ENCODE results near the gene KIDINS220.

The KIDINS220 gene

DNA sequence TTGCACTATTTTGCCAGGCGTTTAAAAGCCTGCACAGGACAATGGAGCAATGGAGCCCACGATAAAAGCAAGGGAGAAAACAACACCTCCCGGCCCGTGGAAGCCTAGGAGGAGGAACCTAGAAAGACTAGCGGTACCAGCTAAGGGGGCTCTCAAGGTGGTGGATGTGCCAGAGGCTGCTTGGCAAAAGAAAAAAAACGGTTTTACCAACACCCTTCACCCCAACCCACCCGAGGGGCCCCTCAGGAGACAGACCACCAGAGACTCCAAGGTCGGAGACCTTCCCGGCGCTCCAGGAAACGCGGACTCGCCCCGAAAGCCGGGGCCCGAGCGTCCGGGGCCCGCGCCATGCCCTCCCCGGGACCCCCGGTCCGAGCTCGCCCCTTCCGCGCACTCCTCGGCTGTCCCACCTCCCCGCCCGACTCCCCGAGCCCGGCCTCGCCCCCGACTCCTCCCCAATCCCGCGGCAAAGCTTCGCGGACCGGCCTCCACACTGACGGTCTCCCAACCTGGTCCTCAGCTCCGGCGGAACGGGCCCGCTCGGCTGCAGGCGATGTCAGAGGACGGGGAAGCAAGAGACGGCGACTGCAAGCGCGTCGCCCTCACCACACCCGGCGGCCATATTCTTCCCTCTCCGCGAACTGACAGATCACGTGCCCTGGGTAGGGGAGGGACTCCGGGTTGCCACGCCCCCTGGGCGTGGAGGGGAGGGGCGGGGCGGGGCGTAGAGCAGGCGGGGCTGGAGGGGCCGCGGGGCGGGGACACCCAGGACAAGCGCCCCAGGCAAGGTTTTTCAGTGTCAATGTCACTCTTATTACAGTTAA is at the start of gene KIDINS220:
TSS of gene KIDINS220 (minus strand) at position 643 of the 824 bp plus-strand sequence. CDS start 10,520 bp downstream, outside the sequence.
- no peak for DNase-seq (ENCODE audit: low read depth)
- H3K4me3 ChIP-seq (ENCODE audit: low read depth, low read length): peak within 1 kb of the TSS; percentile 65

DNA sequence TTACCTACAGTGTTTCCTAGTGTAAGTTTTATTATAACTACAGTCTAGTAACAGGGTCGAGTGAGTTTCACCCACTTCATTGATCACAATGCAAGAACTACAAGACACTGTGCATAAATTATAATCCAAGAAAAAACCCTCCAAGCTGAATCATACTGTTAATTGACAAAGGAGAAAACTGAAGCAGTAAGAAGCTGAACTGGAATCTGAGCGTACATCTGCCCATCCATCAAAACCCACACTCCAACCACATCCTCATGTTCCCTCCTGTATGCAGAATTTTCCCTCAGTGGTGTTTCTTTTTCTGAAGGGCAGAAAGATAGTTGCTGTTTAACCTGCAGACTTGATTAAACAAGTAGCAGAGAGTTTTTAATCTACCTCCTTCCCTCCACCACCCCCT is 49.5 kb upstream of the KIDINS220 start:
- DNase-seq (ENCODE audit: low read depth): no peak
- H3K4me3 ChIP-seq (ENCODE audit: low read depth, low read length): no peak overlapping the region

DNA sequence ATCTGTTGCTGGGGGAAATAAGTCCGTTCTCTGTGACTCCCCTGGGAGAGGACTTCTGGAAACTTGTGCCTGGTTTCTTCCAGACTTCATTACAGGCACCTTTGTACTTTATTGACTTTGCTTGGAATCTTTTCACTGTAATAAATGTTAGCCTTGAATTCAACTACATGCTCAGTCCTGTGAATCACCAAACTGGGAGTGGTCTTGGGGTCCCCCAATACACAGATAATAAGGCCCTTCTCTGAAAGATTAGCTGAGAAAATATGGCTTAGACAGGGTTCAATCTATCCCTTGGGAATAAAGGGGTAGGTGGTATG is 48.7 kb upstream of the KIDINS220 start:
- H3K4me3 ChIP-seq (ENCODE audit: low read depth, low read length): no peak overlapping the region
- DNase-seq (ENCODE audit: low read depth): no peak

DNA sequence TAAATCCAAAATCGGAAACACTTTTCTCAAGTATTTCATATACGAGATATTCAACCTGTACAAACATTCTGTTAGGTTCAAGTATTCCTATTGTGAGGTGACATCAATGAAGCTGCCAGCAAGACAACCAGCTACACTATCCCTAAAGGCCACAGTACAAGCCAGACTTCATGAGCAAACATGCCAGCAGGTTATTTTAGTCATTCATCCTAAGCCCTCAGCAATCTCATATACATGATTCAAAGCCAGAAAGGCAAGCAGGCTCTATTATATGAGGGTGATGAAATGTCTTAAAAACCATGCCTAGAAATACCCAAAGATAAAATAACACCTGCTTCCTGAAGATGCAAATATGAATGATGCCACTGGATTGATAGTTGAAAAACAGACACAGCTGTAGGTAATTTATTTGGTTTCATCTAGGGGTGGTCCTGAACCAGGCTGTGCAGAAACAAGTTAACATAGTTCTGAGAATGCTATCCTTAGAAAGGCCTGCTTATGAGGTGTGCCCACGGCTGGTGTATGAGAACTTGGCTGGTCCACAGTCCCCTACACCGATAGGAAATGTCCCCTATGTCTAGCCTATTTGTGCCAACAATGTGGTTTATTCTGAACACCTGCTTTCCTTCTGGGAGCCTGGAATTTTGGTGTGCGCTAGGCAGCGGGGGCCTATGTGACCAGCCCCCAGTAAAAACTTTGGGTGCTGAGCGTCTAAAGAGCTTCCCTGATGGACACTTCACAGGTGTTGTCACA is 48.2 kb upstream of the KIDINS220 start:
- no peak overlapping the region for H3K4me3 ChIP-seq (ENCODE audit: low read depth, low read length)
- DNase-seq (ENCODE audit: low read depth): no peak

DNA sequence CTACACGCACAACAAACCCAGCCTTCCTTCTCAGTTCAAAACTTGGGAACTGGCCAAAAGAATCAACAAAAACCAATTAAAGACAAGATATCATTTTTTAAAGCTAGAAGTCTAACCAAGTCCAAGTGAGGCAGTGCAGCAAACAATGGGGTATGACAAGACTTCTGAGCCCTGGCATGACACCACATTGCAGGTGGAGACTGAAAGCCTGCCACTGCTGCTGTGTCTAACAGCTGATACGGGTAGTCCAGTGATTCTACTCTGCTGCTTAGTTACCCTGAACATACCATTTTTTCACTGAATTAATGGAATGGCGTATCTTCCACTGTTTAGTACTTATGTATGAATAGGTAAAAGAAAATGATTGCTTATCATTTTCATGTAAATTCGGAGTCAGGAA is 47.4 kb upstream of the KIDINS220 start:
- DNase-seq (ENCODE audit: low read depth): no peak

DNA sequence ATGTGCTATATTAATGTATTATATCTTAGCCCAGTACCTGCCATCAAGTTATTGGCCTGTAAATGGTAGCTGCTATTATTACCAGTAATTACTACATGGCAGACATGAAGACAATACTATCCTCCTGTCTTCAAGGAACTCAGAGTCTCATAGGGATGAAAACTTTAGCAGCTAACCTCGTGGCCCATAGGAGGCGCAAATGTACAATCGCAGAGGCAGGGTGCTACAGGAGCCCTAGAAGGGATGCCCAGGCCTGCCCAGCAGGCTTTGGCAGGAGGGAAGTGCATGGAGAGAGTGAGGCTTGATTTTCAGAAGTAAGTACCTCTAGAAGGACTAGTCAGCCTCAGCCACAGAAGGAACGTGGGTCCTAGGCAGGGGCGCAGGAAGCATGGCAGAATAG is 44.7 kb upstream of the KIDINS220 start:
- no peak for DNase-seq (ENCODE audit: low read depth)
- no peak overlapping the region for H3K4me3 ChIP-seq (ENCODE audit: low read depth, low read length)

More for the DNA sequence above, 47.4 kb upstream of the KIDINS220 start:
- H3K4me3 ChIP-seq (ENCODE audit: low read depth, low read length): no peak overlapping the region

DNA sequence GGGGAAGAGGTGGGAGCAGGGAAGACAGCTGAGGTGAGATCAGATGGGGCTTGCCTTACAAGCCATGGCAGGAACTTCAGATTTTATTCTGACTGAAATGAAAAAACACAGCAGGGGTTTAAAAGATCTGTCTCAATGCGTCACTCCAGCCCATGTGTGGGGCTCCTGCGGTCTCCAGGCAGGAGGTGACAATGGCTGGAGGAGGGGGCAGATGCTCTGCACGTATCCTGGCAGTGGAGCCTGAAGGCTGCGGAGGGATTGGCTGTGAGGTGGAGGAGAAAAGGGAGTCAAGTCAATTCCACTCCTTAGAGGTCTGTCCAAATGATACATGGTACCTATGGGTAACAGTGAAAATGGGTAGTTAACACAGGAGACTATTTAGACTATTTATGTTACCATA is 40.5 kb upstream of the KIDINS220 start:
- DNase-seq (ENCODE audit: low read depth): no peak

DNA sequence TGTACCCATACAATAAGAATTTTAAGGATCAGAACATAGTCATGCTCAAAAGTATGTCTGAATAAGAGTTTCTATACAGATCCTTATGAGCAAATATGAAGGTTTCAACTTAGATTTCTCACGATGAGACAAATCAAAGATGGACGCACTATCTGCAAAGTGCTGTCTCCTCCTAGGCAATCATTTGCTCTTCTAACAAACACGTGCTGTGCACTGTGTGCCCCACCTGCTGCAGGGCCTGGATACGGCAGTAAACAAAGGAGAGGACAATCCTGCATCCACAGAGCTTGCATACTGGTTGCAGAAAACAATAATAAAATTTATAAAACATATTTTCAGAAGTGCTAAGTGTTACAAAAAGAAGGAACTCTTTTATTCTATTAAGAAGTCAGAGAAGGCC is 39.9 kb upstream of the KIDINS220 start:
- no peak for DNase-seq (ENCODE audit: low read depth)

More for the DNA sequence above, 40.5 kb upstream of the KIDINS220 start:
- H3K4me3 ChIP-seq (ENCODE audit: low read depth, low read length): no peak overlapping the region

DNA sequence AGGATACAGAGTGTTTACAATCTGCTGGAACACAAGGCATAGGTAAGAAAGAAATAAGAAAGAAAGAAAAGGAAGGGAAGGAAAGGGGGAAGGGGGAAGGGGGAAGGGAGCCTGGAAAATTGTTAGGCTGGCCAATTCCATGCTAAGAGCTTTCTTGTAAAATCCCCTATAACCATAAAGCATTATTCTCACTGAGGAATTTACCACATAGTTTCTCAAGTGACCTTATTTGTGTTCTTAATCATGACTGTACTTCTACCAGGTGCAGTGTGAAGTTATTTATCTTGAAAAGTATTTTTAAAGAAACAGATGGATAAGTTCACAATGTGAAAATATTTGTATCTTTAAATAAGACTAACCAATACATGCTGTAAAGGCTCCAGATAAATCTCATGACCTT is 39.2 kb upstream of the KIDINS220 start:
- H3K4me3 ChIP-seq (ENCODE audit: low read depth, low read length): no peak overlapping the region
- no peak for DNase-seq (ENCODE audit: low read depth)

More for the DNA sequence above, 39.9 kb upstream of the KIDINS220 start:
- no peak overlapping the region for H3K4me3 ChIP-seq (ENCODE audit: low read depth, low read length)

DNA sequence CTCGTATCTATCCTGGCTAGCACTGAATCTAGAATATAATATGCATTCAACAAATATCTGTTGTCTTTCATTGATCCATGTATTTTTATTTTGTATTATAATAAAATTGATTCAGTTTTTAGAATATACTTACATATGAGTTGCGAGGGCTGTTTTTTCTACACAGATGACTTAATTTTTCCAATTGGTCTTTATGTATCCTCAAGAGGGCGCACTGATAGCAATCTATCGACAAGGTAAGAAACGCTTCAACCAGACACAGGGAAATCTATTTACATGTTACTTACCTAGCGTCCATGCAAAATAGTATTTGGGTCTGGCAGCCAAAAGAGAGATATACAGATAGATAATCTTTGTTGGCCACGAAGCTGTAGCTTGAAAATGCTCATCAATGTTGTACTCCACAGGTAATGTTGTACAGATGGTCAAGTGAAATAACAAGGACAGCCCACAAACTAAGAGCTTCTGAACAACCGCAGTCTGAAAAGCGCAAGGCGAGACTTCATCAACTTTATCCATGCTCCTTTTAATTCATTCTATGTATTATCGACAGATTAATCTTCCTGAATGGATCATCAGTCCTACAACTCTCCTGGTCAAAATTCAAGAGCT is 35.5 kb upstream of the KIDINS220 start:
- DNase-seq (ENCODE audit: low read depth): peak; percentile 16
- H3K4me3 ChIP-seq (ENCODE audit: low read depth, low read length): no peak overlapping the region

DNA sequence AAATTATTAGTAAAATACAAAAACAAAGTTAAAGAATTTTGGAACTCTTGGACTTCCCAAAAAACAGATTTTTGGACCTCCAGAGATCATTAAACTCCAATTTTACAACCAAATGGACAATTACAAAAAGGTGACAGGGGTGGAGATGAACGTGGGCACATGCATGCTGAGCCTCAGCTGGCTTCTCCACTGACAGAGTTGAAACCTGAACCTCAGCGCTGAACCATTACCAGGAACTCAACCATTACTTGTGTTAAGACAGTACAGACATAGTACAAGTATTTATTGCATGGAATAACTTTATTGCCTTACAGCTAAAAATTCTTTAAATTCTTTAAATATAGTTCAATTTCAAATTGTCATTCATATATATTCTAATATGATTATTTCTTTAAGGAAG is 33.0 kb upstream of the KIDINS220 start:
- DNase-seq (ENCODE audit: low read depth): no peak
- H3K4me3 ChIP-seq (ENCODE audit: low read depth, low read length): no peak overlapping the region

DNA sequence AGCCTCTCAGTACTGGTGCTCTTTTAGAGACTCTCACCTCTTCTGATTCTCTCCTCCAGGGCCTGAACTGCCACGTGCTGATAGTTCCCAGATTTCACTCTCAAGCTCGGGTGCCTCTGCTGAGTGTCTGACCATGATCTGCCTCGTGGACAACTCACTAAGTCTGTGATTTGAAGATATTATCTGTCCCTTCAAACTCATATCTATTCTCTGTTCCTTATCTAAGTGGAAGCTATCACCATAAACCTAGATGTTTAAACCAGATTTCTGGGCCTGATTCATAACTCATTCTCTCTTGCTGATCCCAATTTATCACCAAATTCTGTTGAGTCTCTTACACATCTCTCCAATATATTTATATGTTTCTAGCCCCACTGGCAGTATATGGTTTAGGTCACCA is 29.9 kb upstream of the KIDINS220 start:
- DNase-seq (ENCODE audit: low read depth): no peak

DNA sequence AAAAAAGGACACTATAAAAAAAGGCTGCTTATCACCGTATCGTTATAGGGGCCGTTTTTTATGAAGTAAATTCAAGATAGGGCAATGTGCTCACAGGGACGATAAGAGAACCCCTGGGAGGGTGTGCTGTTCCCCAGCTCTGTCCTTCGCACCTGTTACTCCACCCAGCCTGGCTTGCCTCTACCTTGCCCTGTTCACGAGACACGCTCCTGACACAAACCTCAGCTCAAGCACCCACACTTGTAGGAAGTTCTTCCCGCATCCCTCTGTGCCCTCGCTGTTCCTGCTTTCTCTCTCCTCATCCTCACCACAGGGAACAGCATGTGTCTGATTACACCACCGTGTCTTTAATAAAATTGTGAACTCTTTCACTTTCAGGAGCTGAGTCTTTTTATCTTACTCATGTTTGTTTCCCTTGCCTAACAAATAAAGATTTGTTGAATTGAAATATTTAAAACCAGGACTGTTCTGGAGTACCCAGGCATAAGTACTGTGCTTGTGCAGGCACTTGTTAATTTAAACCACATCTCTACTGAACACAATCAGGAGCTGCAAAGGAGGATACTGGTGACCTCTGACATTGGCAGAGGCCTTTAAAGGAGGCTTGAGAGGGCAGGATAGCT is 26.0 kb upstream of the KIDINS220 start:
- no peak for DNase-seq (ENCODE audit: low read depth)
- no peak overlapping the region for H3K4me3 ChIP-seq (ENCODE audit: low read depth, low read length)

More for the DNA sequence above, 29.9 kb upstream of the KIDINS220 start:
- no peak overlapping the region for H3K4me3 ChIP-seq (ENCODE audit: low read depth, low read length)

DNA sequence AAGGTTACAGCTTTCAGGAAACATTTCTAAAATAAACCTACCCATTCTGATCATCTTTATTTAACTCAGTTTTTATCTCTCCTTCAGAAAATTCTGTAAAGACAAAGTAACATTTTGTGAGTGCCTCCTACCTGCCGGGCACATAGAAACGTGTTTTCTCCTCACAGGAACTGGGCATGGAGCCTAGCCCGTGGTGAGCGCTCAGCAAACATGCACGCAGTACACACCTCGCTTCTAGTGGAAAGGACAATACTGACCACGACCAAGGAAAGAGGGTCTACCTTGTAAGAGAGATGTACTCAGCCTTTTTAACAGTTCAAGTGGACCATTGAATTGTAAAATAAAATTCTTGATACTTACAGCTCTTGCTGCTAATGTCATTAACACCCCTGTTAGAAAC is 24.8 kb upstream of the KIDINS220 start:
- no peak overlapping the region for H3K4me3 ChIP-seq (ENCODE audit: low read depth, low read length)
- no peak for DNase-seq (ENCODE audit: low read depth)

DNA sequence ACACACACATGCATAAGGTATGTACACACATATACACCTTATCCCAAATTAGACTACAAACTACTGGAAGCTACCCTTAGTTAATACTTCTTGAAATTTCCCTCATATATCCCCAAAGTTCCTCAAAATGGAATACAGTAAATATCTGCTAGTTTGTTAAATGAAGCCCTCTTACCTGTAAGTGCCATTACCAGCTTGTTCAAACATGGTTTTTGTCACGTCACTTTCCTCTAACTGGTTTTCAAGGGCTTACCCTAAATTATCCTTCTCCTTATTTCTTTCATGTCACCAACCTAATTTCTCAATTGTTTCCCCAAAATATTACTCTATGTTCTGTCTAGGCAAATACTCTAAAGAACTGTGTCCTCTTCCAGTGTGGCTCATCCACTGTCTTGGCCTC is 24.4 kb upstream of the KIDINS220 start:
- no peak for DNase-seq (ENCODE audit: low read depth)
- no peak overlapping the region for H3K4me3 ChIP-seq (ENCODE audit: low read depth, low read length)

DNA sequence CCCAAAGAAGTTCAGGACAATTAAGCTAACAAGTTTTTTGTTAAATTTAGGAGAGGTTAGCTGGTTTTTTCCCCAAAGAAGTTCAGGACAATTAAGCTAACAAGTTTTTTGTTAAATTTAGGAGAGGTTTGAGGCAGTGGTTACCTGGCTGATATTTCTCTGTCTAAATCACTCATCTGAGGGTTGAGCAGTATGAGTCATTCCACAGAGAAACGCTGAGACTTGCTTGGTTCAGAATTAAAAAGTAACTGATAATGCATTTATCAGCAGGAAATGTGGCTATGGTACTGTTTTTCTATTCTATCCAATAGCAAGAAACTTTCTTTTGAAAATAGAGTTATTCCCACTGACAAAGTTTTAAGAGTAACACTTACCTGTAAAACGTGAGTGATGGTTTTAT is 22.8 kb upstream of the KIDINS220 start:
- DNase-seq (ENCODE audit: low read depth): no peak
- no peak overlapping the region for H3K4me3 ChIP-seq (ENCODE audit: low read depth, low read length)

DNA sequence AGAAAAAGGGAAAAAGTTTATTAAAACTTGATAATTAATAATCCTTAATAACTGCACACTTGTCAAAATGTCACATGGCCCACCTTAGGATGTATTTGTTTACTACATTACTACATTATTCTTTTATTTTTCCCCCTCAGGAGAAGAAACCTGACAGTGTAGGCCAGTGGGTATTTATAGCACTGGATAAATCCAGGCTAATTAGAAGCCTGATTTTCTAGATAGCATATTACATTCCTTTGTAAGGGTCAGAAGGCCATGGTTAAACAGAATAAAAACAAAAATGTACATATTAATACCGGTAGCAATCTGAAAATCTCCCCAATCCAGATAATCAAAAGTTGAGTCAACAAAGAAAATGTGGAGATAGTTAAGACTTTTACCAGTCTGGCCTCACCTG is 21.5 kb upstream of the KIDINS220 start:
- DNase-seq (ENCODE audit: low read depth): no peak
- no peak overlapping the region for H3K4me3 ChIP-seq (ENCODE audit: low read depth, low read length)

DNA sequence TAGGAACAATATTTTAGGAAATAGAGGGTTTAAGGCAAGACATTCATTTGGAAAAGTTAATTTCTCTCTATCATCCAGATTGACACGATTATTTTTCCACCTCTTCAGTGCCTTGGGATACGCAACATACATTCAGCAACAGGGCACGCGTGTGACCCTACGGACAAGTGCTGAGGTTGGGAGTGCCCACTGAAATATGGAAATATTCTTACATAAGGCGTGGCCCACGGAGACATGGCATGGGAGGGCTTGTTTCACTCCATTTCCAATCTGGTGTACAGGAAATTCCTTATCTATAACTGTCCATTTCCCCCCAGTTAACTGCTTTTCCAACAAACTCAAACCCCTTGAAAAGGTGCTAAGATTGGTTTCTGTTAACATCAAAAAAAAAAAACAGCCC is 20.9 kb upstream of the KIDINS220 start:
- no peak overlapping the region for H3K4me3 ChIP-seq (ENCODE audit: low read depth, low read length)
- no peak for DNase-seq (ENCODE audit: low read depth)

DNA sequence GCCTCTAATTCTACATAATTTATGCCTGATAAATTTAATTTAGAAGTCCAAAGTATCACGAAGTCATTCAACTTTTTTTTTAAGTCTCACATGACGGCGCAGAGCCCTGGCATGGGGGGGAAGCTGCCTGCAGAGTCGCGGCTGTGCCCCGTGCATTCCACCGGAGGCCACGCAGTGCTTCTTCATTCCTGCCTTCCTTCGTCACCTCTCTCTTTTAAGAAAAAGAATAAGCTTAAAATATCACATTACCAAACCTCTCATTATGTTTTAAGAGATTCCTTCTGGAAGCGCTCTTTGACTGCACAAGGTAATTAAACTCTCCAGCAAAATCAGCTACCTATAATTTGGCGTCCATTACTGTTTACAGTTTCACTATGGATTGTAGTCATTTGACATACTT is 20.3 kb upstream of the KIDINS220 start:
- H3K4me3 ChIP-seq (ENCODE audit: low read depth, low read length): no peak overlapping the region
- no peak for DNase-seq (ENCODE audit: low read depth)

DNA sequence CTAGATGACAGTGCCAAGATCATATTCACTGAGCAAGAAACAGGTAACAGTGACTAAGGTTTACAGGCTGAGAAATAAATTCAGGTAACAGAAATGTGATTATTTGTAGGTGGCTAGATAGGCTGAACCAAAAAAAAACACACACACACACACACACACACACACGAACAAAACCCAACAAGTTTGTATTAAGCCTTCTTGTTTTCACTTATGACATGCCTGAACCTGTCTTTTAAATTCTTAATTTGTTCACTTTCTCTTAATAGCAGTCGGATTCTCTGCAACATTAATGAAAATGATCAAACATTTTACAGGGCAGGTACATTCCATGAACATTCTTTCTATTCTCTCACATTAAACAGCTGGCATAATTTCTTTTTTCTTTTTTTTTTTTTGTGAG is 18.8 kb upstream of the KIDINS220 start:
- DNase-seq (ENCODE audit: low read depth): no peak

More for the DNA sequence above, 18.8 kb upstream of the KIDINS220 start:
- no peak overlapping the region for H3K4me3 ChIP-seq (ENCODE audit: low read depth, low read length)
